Fibroblast of lung (primary cell): Measurements from ENCODE around the gene ADNP. TPM values are rescaled to one million over a fixed set of nuclear protein-coding genes. Genes with fewer than 3 reads are reported as not detected.

ENCODE experiments used
- DNase-seq, 2 donors: peaks; one replicate each; pipeline versions ENCODE4 v3.0.0 to v3.0.0-alpha.2; 2010; ENCODE audit warnings: low read depth in 2 of 2
- H2AFZ ChIP-seq: 2 replicates; pipeline ENCODE4 v1.5.1; 2012; ENCODE audit warnings: low read length, control low read depth, inconsistent platforms
- H3K27ac ChIP-seq: 2 replicates; pipeline ENCODE4 v1.5.1; 2011; ENCODE audit warnings: low read length, control low read depth; ENCODE audit not compliant: insufficient read depth
- H3K27me3 ChIP-seq: 2 replicates; pipeline ENCODE4 v1.5.1; 2011; ENCODE audit warnings: mild to moderate bottlenecking, low read length; ENCODE audit not compliant: control insufficient read depth, insufficient read depth
- H3K36me3 ChIP-seq: 2 replicates; pipeline ENCODE4 v1.5.1; 2011; ENCODE audit warnings: low read length; ENCODE audit not compliant: control insufficient read depth, insufficient read depth
- H3K4me1 ChIP-seq: 2 replicates; pipeline ENCODE4 v1.5.1; 2011; ENCODE audit warnings: low read length; ENCODE audit not compliant: control insufficient read depth, insufficient read depth; ENCODE audit errors: extremely low read depth
- H3K4me2 ChIP-seq: 2 replicates; pipeline ENCODE4 v1.5.1; 2011; ENCODE audit warnings: low read length, control low read depth; ENCODE audit not compliant: insufficient read depth; ENCODE audit errors: extremely low read depth
- H3K4me3 ChIP-seq, 4 experiments: fragments of 200-600 bp in 1 of 4; sonication (generic) in 1 of 4; replicated peaks in 1 of 4; 2 replicates each; pipeline ENCODE4 v1.5.1; 2011 to 2016; ENCODE audit warnings: low read length in 4 of 4, low read depth in 3 of 4, mild to moderate bottlenecking in 3 of 4, control low read depth in 2 of 4, inconsistent platforms in 1 of 4, mixed read lengths in 1 of 4; ENCODE audit not compliant: insufficient read depth in 1 of 4; ENCODE audit errors: control extremely low read depth in 1 of 4
- H3K79me2 ChIP-seq: 2 replicates; pipeline ENCODE4 v1.5.1; 2012; ENCODE audit warnings: mild to moderate bottlenecking, low read length, inconsistent platforms; ENCODE audit not compliant: control insufficient read depth, insufficient read depth
- H3K9ac ChIP-seq: 2 replicates; pipeline ENCODE4 v1.5.1; 2011; ENCODE audit warnings: mild to moderate bottlenecking, low read length, control low read depth; ENCODE audit not compliant: insufficient read depth
- H3K9me3 ChIP-seq: 2 replicates; pipeline ENCODE4 v1.5.1; 2012; ENCODE audit warnings: low read depth, low read length; ENCODE audit not compliant: control insufficient read depth, insufficient read depth
- H4K20me1 ChIP-seq: 2 replicates; pipeline ENCODE4 v1.5.1; 2011; ENCODE audit warnings: low read length; ENCODE audit not compliant: control insufficient read depth, insufficient read depth; ENCODE audit errors: extremely low read depth
- EZH2 ChIP-seq: IDR thresholded peaks from 2 replicates; pipeline ENCODE4 v1.5.1; 2012; ENCODE audit warnings: low read length, control low read depth, mild to moderate bottlenecking; ENCODE audit errors: missing control alignments
- polyA plus RNA-seq, 2 donors: library from polyadenylated mRNA; depleted of rRNA in 1 of 2; stranded (reverse) in 1 of 2; unstranded in 1 of 2; fragments of >200 nt; gene quantifications; 2 replicates each; pipeline ENCODE4 v1.2.1, GENCODE V29; 2011 to 2012; ENCODE audit warnings: missing spikeins in 1 of 2
- total RNA-seq: library from RNA; depleted of rRNA; stranded (reverse); fragments of >200 nt; gene quantifications from 2 replicates; pipeline ENCODE4 v1.2.1, GENCODE V29; 2014
- TF ChIP-seq, protein P1 (sequence below), 2 donors: IDR thresholded peaks in 1 of 2; conservative IDR thresholded peaks in 1 of 2; 1 replicate in 1 of 2; 2 replicates in 1 of 2; pipeline ENCODE4 v1.5.1; 2011 to 2012; ENCODE audit warnings: low read length in 2 of 2, control low read depth in 1 of 2, inconsistent platforms in 1 of 2, low read depth in 1 of 2, mild to moderate bottlenecking in 1 of 2

ADNP gene
- total and polyA plus RNA-seq, 2 donors (not counting 1 experiment from before 2014, with no cell fraction given) = 25.7 to 40.0 TPM

DNA sequence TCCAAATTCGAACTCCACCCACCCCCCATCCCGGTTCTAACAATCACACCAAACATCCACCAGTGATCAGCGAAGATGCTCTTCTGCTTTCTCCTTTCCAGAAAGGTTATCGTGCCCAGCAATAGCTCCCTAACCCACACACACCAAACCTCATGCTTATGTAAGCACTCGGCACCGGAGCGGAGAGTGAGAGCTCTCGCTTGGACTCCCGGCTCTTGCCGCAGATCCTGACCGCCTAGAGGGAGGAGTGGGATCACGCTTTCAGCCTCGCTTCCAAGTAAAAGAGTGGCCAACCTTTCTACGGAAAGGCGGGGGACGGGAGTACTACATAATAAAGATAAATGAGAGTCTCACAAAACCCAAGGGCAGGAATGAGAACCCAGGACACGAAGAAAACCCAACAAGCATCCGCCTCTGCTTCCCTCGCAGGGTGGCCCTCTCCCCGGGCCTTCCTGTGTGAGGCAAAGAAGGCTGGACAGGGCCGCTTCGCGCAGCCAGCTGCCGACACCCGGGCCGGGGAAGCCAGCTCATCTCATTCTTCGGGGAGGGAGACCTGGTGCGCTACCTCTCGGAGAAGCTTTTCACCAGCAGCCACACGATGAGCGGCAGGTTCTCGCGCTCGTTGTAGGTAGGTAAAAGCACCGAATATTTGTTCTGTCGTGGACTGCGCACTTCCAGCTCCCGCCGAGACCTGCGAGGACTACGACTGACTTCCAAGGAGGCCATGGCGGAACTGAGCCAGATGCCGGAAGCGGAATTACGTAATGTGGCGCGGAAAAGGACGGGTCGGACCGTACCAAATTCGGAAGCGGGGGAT, 26.8 kb upstream of the ADNP start, which contains the start of gene DPM1:
Gene DPM1, minus strand, starts transcription at position 735 of the 817 bp plus-strand sequence. Its CDS starts 9 bp downstream, at position 726.
- Histone ChIP-seq H3K36me3 (no peaks in the 10 kb centered on the region), H2AFZ (peak within 1 kb of the TSS; percentile 84), H3K27ac (peak within 1 kb of the TSS; percentile 93), H3K27me3 (no peaks in the 10 kb centered on the region), H3K9me3 (no peaks in the 10 kb centered on the region), H4K20me1 (no peaks in the 10 kb centered on the region), H3K4me1 (peaks cover 3% of the 10 kb centered on the region), H3K79me2 (peaks cover 73% of the 10 kb centered on the region), H3K4me3 (peak within 1 kb of the TSS; percentile 55 to 97 (median 84)), H3K4me2 (peak within 1 kb of the TSS; percentile 99), H3K9ac (peak within 1 kb of the TSS; percentile 97)
- no peak for TF ChIP-seq EZH2
- TF ChIP-seq, protein P1, sequence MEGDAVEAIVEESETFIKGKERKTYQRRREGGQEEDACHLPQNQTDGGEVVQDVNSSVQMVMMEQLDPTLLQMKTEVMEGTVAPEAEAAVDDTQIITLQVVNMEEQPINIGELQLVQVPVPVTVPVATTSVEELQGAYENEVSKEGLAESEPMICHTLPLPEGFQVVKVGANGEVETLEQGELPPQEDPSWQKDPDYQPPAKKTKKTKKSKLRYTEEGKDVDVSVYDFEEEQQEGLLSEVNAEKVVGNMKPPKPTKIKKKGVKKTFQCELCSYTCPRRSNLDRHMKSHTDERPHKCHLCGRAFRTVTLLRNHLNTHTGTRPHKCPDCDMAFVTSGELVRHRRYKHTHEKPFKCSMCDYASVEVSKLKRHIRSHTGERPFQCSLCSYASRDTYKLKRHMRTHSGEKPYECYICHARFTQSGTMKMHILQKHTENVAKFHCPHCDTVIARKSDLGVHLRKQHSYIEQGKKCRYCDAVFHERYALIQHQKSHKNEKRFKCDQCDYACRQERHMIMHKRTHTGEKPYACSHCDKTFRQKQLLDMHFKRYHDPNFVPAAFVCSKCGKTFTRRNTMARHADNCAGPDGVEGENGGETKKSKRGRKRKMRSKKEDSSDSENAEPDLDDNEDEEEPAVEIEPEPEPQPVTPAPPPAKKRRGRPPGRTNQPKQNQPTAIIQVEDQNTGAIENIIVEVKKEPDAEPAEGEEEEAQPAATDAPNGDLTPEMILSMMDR (conservative IDR thresholded peaks at IDR 0.05 in 1 of 2, IDR thresholded peaks at IDR 0.05 in 1 of 2; ENCODE audit: low read depth in 1 of 2, low read length in 2 of 2) = no peak
- peak; percentile 15 to 30 for DNase-seq

DNA sequence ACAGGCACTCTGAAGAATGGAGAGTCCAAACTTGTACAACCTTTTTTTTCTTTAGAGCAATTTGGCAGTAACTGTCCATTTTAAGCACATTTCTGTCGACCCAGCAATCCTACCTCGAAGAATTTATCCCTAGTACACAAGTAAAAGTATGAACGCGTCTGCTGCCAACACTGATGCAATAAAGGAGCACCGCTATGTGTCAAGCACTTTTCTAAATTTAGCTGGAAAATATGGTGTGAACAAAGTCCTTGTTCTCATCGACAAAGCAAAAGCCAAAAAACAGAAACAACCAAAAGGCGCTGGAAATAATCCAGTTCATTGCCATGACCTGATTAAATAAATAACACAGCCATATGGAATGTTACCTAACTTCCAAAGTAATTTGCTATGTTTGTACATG, 26.0 kb upstream of the ADNP start:
- Histone ChIP-seq H3K4me1 (peaks cover 3% of the 10 kb centered on the region), H3K9ac (peak overlapping the region; percentile 97), H3K79me2 (peaks cover 74% of the 10 kb centered on the region), H3K4me3 (peak overlapping the region; percentile 55 to 97 (median 84)), H2AFZ (no peak overlapping the region), H3K27ac (peak overlapping the region; percentile 93), H3K4me2 (peak overlapping the region; percentile 44), H3K27me3 (no peaks in the 10 kb centered on the region), H4K20me1 (no peaks in the 10 kb centered on the region), H3K36me3 (no peaks in the 10 kb centered on the region), H3K9me3 (no peaks in the 10 kb centered on the region)
- TF ChIP-seq, protein P1 (conservative IDR thresholded peaks at IDR 0.05 in 1 of 2, IDR thresholded peaks at IDR 0.05 in 1 of 2; ENCODE audit: low read depth in 1 of 2, low read length in 2 of 2) = no peak
- peak; percentile 17 to 49 for DNase-seq

DNA sequence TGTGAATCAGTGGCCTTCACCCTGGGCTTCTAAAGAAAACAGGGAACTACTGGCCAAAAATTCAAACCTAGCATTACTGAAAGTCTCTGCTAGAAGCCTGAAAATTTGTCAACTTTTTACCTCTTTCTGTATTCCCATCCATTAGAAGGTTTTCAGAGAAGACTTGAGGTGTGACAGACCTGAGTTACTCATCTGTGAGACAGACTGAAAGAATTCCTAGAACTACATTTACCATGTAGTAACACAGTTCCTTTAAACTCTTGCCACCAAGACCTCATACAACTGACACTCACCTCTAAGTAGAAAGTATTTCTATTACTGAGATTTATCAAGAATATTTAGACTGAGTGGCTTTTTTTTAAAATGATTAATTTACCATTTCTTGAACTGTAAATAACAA, 22.6 kb upstream of the ADNP start:
- Histone ChIP-seq H3K4me2 (no peak overlapping the region), H4K20me1 (no peaks in the 10 kb centered on the region), H3K27me3 (no peaks in the 10 kb centered on the region), H3K4me1 (no peaks in the 10 kb centered on the region), H3K9ac (no peak overlapping the region), H3K27ac (no peak overlapping the region), H2AFZ (no peak overlapping the region), H3K79me2 (peaks cover 60% of the 10 kb centered on the region), H3K9me3 (no peaks in the 10 kb centered on the region), H3K36me3 (peaks cover 3% of the 10 kb centered on the region), H3K4me3 (no peak overlapping the region)
- no peak for TF ChIP-seq EZH2
- TF ChIP-seq, protein P1 (conservative IDR thresholded peaks at IDR 0.05 in 1 of 2, IDR thresholded peaks at IDR 0.05 in 1 of 2; ENCODE audit: low read depth in 1 of 2, low read length in 2 of 2) = no peak
- no peak for DNase-seq
